AG04450 (cell line): Measurements from ENCODE around the gene PPAN. TPM values are rescaled to one million over a fixed set of nuclear protein-coding genes. Genes with fewer than 3 reads are reported as not detected.

Experiments used
- CTCF ChIA-PET: fragments of 300-600, 350-600 bp; formaldehyde crosslinking; extraction: SDS; loops from one replicate; lab custom pipeline; 2022; ENCODE audit warnings: antibody characterized with exemption, inconsistent platforms; lab: Charles Lee
- POLR2A ChIA-PET: fragments of 350-600 bp; formaldehyde crosslinking; extraction: SDS; loops from one replicate; lab custom pipeline; 2021; ENCODE audit warnings: antibody characterized with exemption, inconsistent platforms; lab: Yijun Ruan, JAX
- DNase-seq: peaks from one replicate; pipeline ENCODE4 v3.0.0-alpha.2; 2011; ENCODE audit warnings: low read depth, low spot score
- H3K27ac ChIP-seq: one replicate; pipeline ENCODE4 v1.5.1; 2012; ENCODE audit warnings: low read depth, low read length, control low read depth
- H3K27me3 ChIP-seq: one replicate; pipeline ENCODE4 v1.6.0; 2012; ENCODE audit warnings: low read length; ENCODE audit not compliant: control insufficient read depth, insufficient read depth
- H3K4me3 ChIP-seq: 2 replicates; pipeline ENCODE4 v1.5.1; 2011; ENCODE audit warnings: mild to moderate bottlenecking, low read depth, low read length, control low read depth
- H3K9me3 ChIP-seq: 2 replicates; pipeline ENCODE4 v1.5.1; 2012; ENCODE audit warnings: low read length; ENCODE audit not compliant: control insufficient read depth, insufficient read depth
- polyA plus RNA-seq: library from polyadenylated mRNA; depleted of rRNA; stranded (reverse); fragments of >200 nt; gene quantifications from 2 replicates; pipeline ENCODE4 v1.2.3, GENCODE V29; 2011
- TF ChIP-seq, protein P1 (sequence below): IDR thresholded peaks from 2 replicates; pipeline ENCODE4 v1.5.1; 2011; ENCODE audit warnings: low read depth, low read length, control low read depth, inconsistent platforms

PPAN gene
- polyA plus RNA-seq, 1 experiment, result 11.5 TPM

DNA sequence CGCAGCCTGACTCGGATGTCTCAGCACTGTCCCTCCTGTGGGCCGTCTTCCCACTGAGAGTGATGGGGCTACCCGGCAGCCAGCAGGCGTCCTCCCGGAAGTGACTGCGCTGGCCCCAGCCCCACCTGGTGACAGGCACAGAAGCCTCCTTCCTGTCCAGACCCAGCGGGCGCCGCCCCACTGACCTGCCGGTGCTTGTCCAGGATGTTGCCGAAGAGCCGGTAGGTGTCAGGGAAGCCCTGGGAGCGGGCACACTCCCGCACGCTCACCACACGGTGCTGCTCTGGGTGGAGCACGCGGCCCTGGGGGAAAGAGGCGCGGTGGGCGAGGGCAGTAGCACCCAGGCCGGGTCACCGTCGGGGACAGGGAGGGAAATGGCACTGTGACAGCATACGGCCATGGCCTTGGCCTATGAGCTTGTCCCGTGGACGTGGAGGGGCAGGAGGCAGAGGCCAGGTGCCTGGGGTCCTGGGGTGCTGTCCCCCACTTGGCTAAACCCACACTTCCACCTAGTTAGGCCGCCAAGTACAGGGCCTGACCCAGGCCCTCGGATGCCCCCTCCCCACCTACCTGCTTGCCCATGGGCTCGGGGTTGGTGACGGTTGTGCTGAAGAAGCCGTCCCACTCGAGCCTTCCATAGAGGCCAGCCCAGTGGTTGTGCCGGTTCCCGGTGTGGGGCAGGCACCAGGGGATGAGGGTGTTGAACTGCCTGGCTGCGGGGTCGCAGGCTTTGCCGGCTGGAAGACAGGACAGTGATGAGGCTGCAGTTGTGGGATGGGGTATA is 29.6 kb downstream of the PPAN start:
- TF ChIP-seq, protein P1, sequence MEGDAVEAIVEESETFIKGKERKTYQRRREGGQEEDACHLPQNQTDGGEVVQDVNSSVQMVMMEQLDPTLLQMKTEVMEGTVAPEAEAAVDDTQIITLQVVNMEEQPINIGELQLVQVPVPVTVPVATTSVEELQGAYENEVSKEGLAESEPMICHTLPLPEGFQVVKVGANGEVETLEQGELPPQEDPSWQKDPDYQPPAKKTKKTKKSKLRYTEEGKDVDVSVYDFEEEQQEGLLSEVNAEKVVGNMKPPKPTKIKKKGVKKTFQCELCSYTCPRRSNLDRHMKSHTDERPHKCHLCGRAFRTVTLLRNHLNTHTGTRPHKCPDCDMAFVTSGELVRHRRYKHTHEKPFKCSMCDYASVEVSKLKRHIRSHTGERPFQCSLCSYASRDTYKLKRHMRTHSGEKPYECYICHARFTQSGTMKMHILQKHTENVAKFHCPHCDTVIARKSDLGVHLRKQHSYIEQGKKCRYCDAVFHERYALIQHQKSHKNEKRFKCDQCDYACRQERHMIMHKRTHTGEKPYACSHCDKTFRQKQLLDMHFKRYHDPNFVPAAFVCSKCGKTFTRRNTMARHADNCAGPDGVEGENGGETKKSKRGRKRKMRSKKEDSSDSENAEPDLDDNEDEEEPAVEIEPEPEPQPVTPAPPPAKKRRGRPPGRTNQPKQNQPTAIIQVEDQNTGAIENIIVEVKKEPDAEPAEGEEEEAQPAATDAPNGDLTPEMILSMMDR, result no peak
- ChIA-PET POLR2A (no interaction called here), CTCF (no interaction called here)
- Histone ChIP-seq H3K27me3 (no peaks in the 10 kb centered on the region), H3K9me3 (no peaks in the 10 kb centered on the region; the same call in 1 of the 2 replicates), H3K27ac (no peak overlapping the region), H3K4me3 (no peak overlapping the region)
- no peak for DNase-seq

DNA sequence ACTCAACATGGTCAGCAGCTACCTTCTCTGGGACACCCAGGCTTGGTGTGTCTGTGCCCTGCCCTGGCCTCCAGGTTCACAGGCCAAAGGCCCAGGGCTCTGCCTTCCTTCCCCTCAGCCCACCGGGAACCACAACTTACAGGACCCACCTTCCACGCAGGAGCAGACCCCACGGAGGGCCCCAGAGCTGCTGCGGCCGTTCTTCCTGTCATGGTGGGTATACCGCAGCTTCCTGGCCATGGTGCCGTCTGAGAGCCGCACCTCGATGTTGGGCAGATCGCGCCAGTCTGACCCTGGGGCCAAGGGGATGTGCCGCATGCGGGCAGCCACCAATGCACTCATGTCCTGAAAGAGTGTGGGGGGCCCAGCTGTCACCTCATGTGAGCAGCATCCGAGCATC is 30.8 kb downstream of the PPAN start:
- Histone ChIP-seq H3K4me3 (no peak overlapping the region), H3K27me3 (no peaks in the 10 kb centered on the region), H3K27ac (no peak overlapping the region), H3K9me3 (no peaks in the 10 kb centered on the region; the same call in 1 of the 2 replicates)
- CTCF ChIA-PET, result no interaction called here
- POLR2A ChIA-PET, result interaction anchor here (0.6 kb wide), 1 partner anchor 1625 kb away, joined by 3 read pairs; no protein-coding TSS in a partner anchor
- DNase-seq, result no peak
- TF ChIP-seq, protein P1, result no peak

DNA sequence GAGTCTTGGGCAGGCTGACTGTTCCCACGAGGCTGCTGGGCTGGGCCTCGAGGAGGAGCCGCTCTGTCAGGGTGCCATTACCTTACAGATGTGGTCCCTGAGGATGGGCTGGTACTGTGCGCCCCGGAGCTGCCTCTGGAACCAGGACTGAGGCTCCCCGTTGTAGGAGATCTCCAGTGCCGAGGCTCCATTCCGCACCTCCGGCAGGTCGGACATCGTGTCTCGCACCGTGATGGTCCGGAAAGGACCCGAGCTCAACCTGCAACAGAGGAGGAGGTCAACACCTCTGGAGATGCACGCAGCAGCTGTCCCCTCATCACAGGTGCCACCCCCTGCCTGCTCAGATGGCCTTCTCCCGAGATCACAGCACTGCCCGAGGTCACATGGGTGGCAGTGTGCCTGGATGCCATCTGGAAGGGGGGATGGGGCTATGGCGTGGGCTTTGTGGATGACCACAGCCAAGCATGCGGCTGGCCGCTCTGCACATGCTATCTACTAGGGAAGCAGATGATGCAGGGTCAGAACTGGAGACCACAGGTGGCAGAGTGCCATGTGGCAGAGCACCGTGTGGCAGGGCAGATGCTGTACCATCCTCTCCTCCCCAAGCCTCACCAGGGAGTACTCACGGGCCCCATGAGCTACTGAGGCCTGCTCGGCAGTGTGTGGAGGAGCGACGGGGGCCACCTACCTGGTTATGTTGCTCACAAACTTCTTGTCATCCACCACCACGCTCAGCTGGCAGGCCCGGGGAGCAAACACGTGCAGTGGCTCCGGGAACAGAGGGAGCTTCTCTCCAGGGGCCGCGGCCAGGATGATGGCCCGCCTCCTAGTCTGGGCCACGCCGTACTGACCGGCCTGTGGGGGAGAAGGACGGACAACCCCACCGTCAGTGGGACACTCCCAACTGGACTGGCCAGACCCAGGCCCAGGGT is 31.9 kb downstream of the PPAN start:
- Histone ChIP-seq H3K4me3 (no peak overlapping the region), H3K27me3 (no peaks in the 10 kb centered on the region), H3K27ac (no peak overlapping the region), H3K9me3 (no peaks in the 10 kb centered on the region; the same call in 1 of the 2 replicates)
- DNase-seq, result no peak
- TF ChIP-seq, protein P1, result no peak
- POLR2A ChIA-PET, result interaction anchor here (0.6 kb wide), 1 partner anchor 10 kb away, joined by 7 read pairs; no protein-coding TSS in a partner anchor
- CTCF ChIA-PET, result no interaction called here

DNA sequence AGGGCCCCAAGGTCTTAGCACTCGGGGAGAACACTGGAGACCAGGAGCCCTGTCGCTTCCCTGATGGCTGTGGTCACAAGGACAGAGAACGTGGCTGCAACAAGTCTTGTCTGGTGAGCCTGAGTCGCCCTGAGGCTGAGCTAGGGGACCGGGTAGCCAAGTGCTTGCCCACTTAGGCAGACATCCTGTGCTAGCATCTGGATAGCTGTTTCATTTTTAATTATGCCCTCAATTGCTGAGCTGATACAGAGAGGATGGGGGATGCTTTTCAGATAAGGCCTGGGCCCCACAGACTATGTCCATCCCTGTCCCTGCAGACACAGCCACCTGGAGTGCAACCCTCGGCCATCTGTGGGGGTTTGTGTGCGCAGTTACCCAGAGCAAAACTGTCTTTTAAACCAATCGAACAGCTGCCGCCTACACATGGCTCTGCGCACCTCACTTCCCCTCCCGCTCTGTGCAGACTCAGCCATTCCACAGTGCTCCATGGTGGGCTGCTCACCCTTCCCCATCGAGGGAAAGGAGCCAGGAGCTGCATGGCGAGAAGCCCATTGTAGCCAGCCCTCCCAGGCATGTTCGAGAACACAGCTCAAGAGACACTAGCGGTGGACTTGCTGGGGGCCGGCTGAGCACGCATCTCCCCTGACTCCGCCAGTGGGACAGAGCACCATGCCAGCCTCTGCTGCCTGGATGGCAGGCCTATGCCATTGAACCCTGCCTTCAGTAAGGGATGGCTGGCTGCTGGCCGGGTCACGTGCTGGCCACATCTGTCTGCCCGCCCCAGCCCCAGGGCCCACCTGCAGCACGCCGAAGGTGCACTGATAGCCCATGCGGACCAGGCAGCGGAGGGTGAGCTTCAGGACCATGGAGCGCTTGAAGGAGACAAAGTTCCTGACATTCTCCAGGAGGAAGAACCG is 33.0 kb downstream of the PPAN start:
- Histone ChIP-seq H3K9me3 (no peaks in the 10 kb centered on the region; the same call in 1 of the 2 replicates), H3K4me3 (no peak overlapping the region), H3K27ac (no peak overlapping the region), H3K27me3 (no peaks in the 10 kb centered on the region)
- DNase-seq, result no peak
- CTCF ChIA-PET, result interaction anchor here (0.8 kb wide), 1 partner anchor 251 kb away, joined by 3 read pairs; no protein-coding TSS in a partner anchor
- POLR2A ChIA-PET, result interaction anchor here (0.7 to 0.9 kb wide), 2 partner anchors 10 to 46 kb away, joined by 3 read pairs; no protein-coding TSS in a partner anchor
- TF ChIP-seq, protein P1, result no peak
